ENCODE measurements around the gene FIS1. TPM values are rescaled to one million over a fixed set of nuclear protein-coding genes. Genes with fewer than 3 reads are reported as not detected.

FIS1 gene
- total and polyA plus RNA-seq, 4 experiments from 2014 or later, result 100 to 198 (median 145) TPM

DNA sequence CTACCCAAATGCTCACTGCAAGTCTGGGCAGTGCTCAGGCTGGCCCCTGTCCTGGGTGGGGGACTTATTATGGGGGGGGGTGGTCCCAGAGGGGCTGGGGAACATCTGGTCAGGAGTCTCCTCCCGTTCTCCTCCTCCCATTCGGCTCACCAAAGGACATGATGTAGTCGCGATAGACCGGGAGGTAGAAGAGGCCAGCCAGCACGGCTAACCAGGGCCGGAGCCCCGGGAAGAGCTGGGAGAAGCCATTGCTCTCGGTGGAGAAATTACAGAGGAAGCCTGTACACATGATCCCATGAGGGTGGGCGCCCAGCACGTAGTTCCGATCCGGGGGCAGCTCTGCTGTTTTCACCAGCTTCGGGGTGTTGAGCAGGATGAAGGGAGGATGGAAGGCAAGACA, 46.4 kb downstream of the FIS1 start:
- H3K4me1 Mint-ChIP-seq, result peaks cover 4 to 16% (median 7%) of the 10 kb centered on the region in 4 donors
- POLR2A ChIA-PET (ENCODE audit: partially characterized antibody), result no interaction called here

DNA sequence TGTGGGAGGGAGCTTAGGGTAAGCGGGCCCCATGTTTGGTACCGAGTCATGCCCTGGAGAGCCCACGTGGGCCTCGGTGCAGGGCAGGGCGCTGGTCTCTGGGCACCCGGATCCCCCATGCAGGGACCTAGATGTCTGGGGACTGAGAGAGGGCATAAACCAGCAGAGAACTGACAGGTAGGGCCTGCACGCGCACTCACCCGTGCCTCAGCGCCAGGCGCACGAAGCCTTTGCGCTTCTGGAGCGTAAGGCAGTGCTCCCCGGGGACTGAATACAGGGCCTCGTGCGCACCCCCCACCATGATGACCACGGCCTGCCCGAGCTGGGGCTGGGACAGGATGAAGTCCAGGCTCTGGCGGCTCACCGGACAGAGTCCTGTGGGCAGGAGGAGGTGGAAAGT, 46.9 kb downstream of the FIS1 start:
- Mint-ChIP-seq H3K4me3 (no peak overlapping the region), H3K27me3 (peaks cover 12 to 15% of the 10 kb centered on the region in 2 donors), H3K9me3 (no peaks in the 10 kb centered on the region), H3K4me1 (peaks cover 4 to 15% (median 5%) of the 10 kb centered on the region in 4 donors), H3K36me3 (no peaks in the 10 kb centered on the region), H3K27ac (no peak overlapping the region)
- Histone ChIP-seq H3K4me3 (ENCODE audit: low read length in 2 of 2) (no peak overlapping the region), H3K36me3 (ENCODE audit: insufficient read depth, low read length) (no peaks in the 10 kb centered on the region), H3K9me3 (ENCODE audit: control insufficient read depth in 1 of 2, low read length in 2 of 2) (no peaks in the 10 kb centered on the region), H3K27ac (ENCODE audit: low read depth, low read length) (no peak overlapping the region), H3K27me3 (ENCODE audit: insufficient read depth, low read length) (no peaks in the 10 kb centered on the region), H3K4me1 (ENCODE audit: insufficient read depth, low read length) (peaks cover 6% of the 10 kb centered on the region)
- ChIA-PET POLR2A (ENCODE audit: partially characterized antibody) (no interaction called here), CTCF (ENCODE audit: partially characterized antibody) (no interaction called here)
- DNase-seq, result no peak
- intact Hi-C loops (cut with micrococcal nuclease), result no loop called here

More for the DNA sequence above, 46.4 kb downstream of the FIS1 start:
- Histone ChIP-seq H3K4me3 (ENCODE audit: low read length in 2 of 2) (no peak overlapping the region), H3K27me3 (ENCODE audit: insufficient read depth, low read length) (no peaks in the 10 kb centered on the region), H3K36me3 (ENCODE audit: insufficient read depth, low read length) (no peaks in the 10 kb centered on the region), H3K27ac (ENCODE audit: low read depth, low read length) (no peak overlapping the region), H3K4me1 (ENCODE audit: insufficient read depth, low read length) (peaks cover 10% of the 10 kb centered on the region), H3K9me3 (ENCODE audit: control insufficient read depth in 1 of 2, low read length in 2 of 2) (no peaks in the 10 kb centered on the region)
- Mint-ChIP-seq H3K27me3 (peaks cover 12 to 15% of the 10 kb centered on the region in 2 donors), H3K27ac (no peak overlapping the region), H3K36me3 (no peaks in the 10 kb centered on the region), H3K4me3 (no peak overlapping the region), H3K9me3 (no peaks in the 10 kb centered on the region)
- no peak for DNase-seq
- intact Hi-C loops (cut with micrococcal nuclease), result no loop called here
- CTCF ChIA-PET (ENCODE audit: partially characterized antibody), result interaction anchor here (1.0 kb wide), 1 partner anchor 54 kb away, joined by 3 read pairs; no protein-coding TSS in a partner anchor

DNA sequence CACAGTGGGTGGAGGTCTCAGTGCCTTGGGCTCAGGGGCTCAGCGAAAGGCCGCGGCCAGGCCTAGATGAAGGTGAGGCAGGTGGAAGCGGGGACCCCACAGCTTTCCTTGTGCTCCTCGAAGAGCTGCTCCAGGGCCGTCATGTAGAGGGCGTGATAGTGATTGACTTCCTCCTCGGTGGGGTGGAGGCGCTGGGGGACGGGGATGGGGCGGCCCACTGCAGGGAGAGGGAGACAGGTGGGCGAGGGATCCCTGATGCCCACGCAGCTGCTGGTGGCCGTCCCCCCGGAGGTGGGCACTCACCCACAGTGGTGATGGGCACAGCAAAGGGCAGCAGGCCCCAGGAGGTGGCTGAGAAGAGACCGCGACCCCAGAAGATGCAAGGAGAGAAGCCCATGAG, 49.0 kb downstream of the FIS1 start:
- Mint-ChIP-seq H3K4me3 (no peak overlapping the region), H3K4me1 (peaks cover under 1 to 8% (median 4%) of the 10 kb centered on the region in 4 donors), H3K9me3 (no peaks in the 10 kb centered on the region), H3K36me3 (no peaks in the 10 kb centered on the region), H3K27me3 (peaks cover 7 to 14% of the 10 kb centered on the region in 2 donors), H3K27ac (no peak overlapping the region)
- intact Hi-C loops (cut with micrococcal nuclease), result no loop called here
- ChIA-PET CTCF (ENCODE audit: partially characterized antibody) (interaction anchor here (6.5 to 8.6 kb wide), 2 partner anchors 54 to 87 kb away, joined by 62 to 177 read pairs; no protein-coding TSS in a partner anchor), POLR2A (ENCODE audit: partially characterized antibody) (no interaction called here)
- Histone ChIP-seq H3K9me3 (ENCODE audit: control insufficient read depth in 1 of 2, low read length in 2 of 2) (no peaks in the 10 kb centered on the region), H3K27me3 (ENCODE audit: insufficient read depth, low read length) (no peaks in the 10 kb centered on the region), H3K4me3 (ENCODE audit: low read length in 2 of 2) (no peak overlapping the region), H3K4me1 (ENCODE audit: insufficient read depth, low read length) (peaks cover 2% of the 10 kb centered on the region), H3K36me3 (ENCODE audit: insufficient read depth, low read length) (no peaks in the 10 kb centered on the region), H3K27ac (ENCODE audit: low read depth, low read length) (no peak overlapping the region)
- DNase-seq, result no peak

Other genes starting within 250 kb of the FIS1 start
- gene MUC17, start 225.0 kb downstream of the FIS1 start, total RNA-seq, result not detected
- gene MUC17, start 225.0 kb downstream of the FIS1 start, polyA plus RNA-seq, result not detected
- 10 to 100 TPM; 79.4 to 81.1 TPM for gene TRIM56, start 159.6 kb downstream of the FIS1 start, total RNA-seq
- 10 to 100 TPM in 1 of 2 donors, 1 to 10 TPM in 1; 2.8 to 16.3 TPM for gene TRIM56, start 159.6 kb downstream of the FIS1 start, polyA plus RNA-seq
- gene SERPINE1, start 118.0 kb downstream of the FIS1 start, total RNA-seq, result under 1 TPM; 0.11 to 0.20 TPM
- gene SERPINE1, start 118.0 kb downstream of the FIS1 start, polyA plus RNA-seq, result not detected
- 10 to 100 TPM in 1 of 2 experiments, 1 to 10 TPM in 1; 8.8 to 10.8 TPM for gene AP1S1, start 90.6 kb downstream of the FIS1 start, total RNA-seq
- 1 to 10 TPM; 4.2 to 8.2 TPM for gene AP1S1, start 90.6 kb downstream of the FIS1 start, polyA plus RNA-seq
- gene VGF, start 79.5 kb downstream of the FIS1 start, total RNA-seq, result not detected
- not detected for gene VGF, start 79.5 kb downstream of the FIS1 start, polyA plus RNA-seq
- gene NAT16, start 64.8 kb downstream of the FIS1 start, total RNA-seq, result not detected
- gene NAT16, start 64.8 kb downstream of the FIS1 start, polyA plus RNA-seq, result not detected
- gene MOGAT3, start 44.0 kb downstream of the FIS1 start, total RNA-seq, result not detected
- not detected for gene MOGAT3, start 44.0 kb downstream of the FIS1 start, polyA plus RNA-seq
- 10 to 100 TPM; 64.0 to 72.4 TPM for gene PLOD3, start 27.5 kb downstream of the FIS1 start, total RNA-seq
- 10 to 100 TPM; 24.6 to 30.4 TPM for gene PLOD3, start 27.5 kb downstream of the FIS1 start, polyA plus RNA-seq
- gene ZNHIT1, start 26.9 kb downstream of the FIS1 start, total RNA-seq, result 10 to 100 TPM; 44.6 to 46.0 TPM
- 10 to 100 TPM; 61.0 to 83.5 TPM for gene ZNHIT1, start 26.9 kb downstream of the FIS1 start, polyA plus RNA-seq
- 10 to 100 TPM; 47.1 to 50.4 TPM for gene CLDN15, start 7.3 kb downstream of the FIS1 start, total RNA-seq
- under 1 TPM; 0.36 to 0.99 TPM for gene CLDN15, start 7.3 kb downstream of the FIS1 start, polyA plus RNA-seq
- gene IFT22, start 76.7 kb upstream of the FIS1 start, total RNA-seq, result 1 to 10 TPM; 2.6 TPM
- gene IFT22, start 76.7 kb upstream of the FIS1 start, polyA plus RNA-seq, result 1 to 10 TPM; 6.3 to 6.7 TPM
- gene COL26A1, start 117.8 kb upstream of the FIS1 start, total RNA-seq, result not detected
- gene COL26A1, start 117.8 kb upstream of the FIS1 start, polyA plus RNA-seq, result not detected